ENCODE measurements around the gene ATP10A.
A peak's percentile ranks its signal among the peaks of the same experiment; 100 is the strongest.

Gene ATP10A

DNA sequence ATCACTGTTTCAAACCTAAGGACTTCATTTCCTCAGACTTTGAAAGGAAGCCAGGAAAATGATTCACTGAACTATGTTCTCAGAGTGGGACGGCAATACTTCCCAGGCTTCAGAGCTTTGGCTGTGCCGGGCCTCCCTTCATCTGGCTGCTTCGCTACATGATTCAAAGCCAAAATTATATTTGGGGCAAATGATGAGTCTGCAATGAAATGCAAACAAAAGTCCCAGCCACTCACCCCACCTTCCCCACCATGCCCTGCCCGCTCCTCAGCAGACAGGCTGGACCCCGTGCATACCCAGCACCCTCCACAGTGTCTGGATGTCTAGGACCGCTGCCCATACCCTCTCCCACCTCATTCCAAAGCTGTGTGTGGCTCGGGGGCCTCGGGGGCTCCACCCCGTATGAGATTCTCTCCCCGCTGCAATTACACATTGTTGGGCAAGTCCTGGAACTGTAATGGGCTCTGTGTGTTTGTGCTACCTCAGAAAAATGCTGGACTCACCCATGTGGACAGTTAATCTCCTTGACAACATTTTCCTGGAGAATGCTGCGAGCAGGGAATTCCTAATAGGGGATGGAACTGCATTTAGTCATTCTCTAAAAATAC is 32.2 kb downstream of the ATP10A start:
- Histone ChIP-seq H4K20me1 (peaks cover 52% of the 10 kb centered on the region), H3K4me1 (peaks cover 15% of the 10 kb centered on the region), H3K9ac (no peak overlapping the region), H3K4me3 (no peak overlapping the region), H3K9me3 (peaks cover 30% of the 10 kb centered on the region), H3K36me3 (peaks cover 33% of the 10 kb centered on the region), H3K27ac (no peak overlapping the region), H3K27me3 (no peaks in the 10 kb centered on the region), H3K4me2 (no peak overlapping the region)
- no peak for TF ChIP-seq Cebpa-rat (IDR thresholded peaks at IDR 0.05)

DNA sequence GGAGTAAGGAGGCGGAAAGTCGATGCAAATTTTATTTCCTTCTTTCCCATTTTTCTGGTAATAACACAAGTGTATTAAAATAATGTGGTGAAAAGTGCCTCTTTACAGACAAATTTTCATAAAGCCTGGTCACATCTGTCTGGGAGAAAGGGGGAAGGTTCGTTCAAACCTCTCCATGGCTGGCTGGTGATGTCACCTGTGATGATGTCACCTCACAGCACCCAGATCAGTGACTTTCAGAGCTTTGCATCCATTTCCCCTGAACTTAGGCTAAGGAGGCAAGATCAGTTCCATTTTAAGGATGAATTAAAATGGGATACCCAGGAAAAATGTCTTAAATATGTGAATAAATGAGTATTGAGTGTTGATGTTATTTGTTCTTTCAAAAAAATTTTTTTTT is 34.1 kb downstream of the ATP10A start:
- H3K27me3 ChIP-seq, result no peaks in the 10 kb centered on the region
- peaks cover 30% of the 10 kb centered on the region for H3K9me3 ChIP-seq
- peaks cover 34% of the 10 kb centered on the region; the same call in 1 of the 2 replicates for H4K20me1 ChIP-seq
- no peak overlapping the region for H3K4me3 ChIP-seq
- no peak for TF ChIP-seq Cebpa-rat (IDR thresholded peaks at IDR 0.05)
- no peak overlapping the region for H3K27ac ChIP-seq
- H3K4me1 ChIP-seq, result peaks cover 15% of the 10 kb centered on the region
- peaks cover 33% of the 10 kb centered on the region for H3K36me3 ChIP-seq
- no peak overlapping the region for H3K9ac ChIP-seq
- no peak overlapping the region for H3K4me2 ChIP-seq

DNA sequence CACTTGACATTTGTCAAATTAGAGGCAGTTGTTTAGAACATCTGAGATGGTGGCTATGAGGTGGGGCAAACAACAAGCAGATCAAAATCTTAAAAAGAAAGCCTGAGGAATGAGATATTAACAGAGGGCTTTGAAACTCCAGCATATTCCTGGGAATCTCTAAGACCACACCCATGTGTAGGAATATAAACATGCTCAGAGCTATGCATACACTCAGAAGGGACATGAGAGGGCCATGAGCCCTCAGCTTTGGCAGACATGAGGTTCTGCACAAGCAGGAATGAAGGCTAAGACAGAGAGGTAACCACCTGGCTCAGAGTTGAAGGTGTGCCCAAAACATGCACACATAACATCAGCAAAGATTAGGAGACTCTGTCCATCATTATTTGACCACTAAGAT is 37.9 kb downstream of the ATP10A start:
- H3K4me3 ChIP-seq, result no peak overlapping the region
- peaks cover 14% of the 10 kb centered on the region; the same call in 1 of the 2 replicates for H4K20me1 ChIP-seq
- H3K9me3 ChIP-seq, result peaks cover 30% of the 10 kb centered on the region
- H3K4me2 ChIP-seq, result no peak overlapping the region
- no peaks in the 10 kb centered on the region for H3K27me3 ChIP-seq
- H3K36me3 ChIP-seq, result peaks cover 22% of the 10 kb centered on the region
- no peak for TF ChIP-seq Cebpa-rat (IDR thresholded peaks at IDR 0.05)
- no peak overlapping the region for H3K27ac ChIP-seq
- no peak overlapping the region for H3K9ac ChIP-seq
- H3K4me1 ChIP-seq, result no peaks in the 10 kb centered on the region

DNA sequence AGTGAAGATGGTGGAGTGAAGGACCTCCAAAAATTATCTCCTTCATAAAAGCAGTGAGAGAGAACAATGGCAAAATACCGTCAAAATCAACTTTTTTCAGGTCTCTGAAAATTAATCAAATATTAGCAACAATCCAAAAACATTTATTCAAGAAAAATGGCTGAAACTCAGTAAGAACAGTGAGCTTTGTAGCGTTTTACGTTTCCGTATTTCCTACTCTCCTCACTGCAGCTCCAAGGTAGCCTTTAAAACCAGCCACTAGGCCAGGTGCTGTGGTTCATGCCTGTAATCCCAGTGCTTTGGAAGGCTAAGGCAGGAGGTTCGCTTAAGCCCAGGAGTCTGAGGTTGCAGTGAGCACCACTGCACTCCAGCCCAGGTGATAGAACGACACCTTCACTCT is 38.5 kb downstream of the ATP10A start:
- Histone ChIP-seq H3K27ac (no peak overlapping the region), H3K4me1 (no peaks in the 10 kb centered on the region), H3K9ac (no peak overlapping the region), H3K9me3 (peaks cover 30% of the 10 kb centered on the region), H3K4me2 (no peak overlapping the region), H4K20me1 (peaks cover 10% of the 10 kb centered on the region; the same call in 1 of the 2 replicates), H3K27me3 (no peaks in the 10 kb centered on the region), H3K36me3 (peaks cover 16% of the 10 kb centered on the region), H3K4me3 (no peak overlapping the region)
- TF ChIP-seq Cebpa-rat (IDR thresholded peaks at IDR 0.05), result no peak

DNA sequence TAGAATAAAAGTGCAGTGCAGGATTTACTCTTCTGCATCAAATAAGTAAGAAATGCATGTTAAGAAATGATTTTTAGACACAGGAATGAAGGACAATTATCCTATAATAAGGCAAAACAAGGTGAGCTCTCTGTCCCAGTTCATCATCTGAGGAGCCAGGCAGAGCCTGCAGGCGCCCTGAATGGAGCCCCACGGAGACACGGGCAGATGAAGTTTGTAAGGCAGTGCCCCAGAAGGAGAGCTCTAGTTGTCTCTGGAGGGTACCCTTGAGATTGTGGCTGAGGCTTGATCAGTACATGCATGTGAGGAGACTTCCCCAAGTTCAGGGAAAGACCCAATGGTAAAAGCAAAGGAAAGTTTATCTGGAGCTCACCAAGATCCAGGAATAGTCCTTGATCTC is 50.3 kb downstream of the ATP10A start:
- no peaks in the 10 kb centered on the region for H3K27me3 ChIP-seq
- peaks cover 50% of the 10 kb centered on the region for H4K20me1 ChIP-seq
- H3K36me3 ChIP-seq, result 0 out of 2 replicates have a peak, but pooled peaks cover 3% of the 10 kb centered on the region
- no peak overlapping the region for H3K27ac ChIP-seq
- no peak overlapping the region for H3K4me3 ChIP-seq
- peaks cover 60% of the 10 kb centered on the region for H3K4me1 ChIP-seq
- no peaks in the 10 kb centered on the region for H3K9me3 ChIP-seq
- TF ChIP-seq Cebpa-rat (IDR thresholded peaks at IDR 0.05), result no peak
- peak overlapping the region; percentile 72 for H3K4me2 ChIP-seq
- no peak overlapping the region for H3K9ac ChIP-seq

DNA sequence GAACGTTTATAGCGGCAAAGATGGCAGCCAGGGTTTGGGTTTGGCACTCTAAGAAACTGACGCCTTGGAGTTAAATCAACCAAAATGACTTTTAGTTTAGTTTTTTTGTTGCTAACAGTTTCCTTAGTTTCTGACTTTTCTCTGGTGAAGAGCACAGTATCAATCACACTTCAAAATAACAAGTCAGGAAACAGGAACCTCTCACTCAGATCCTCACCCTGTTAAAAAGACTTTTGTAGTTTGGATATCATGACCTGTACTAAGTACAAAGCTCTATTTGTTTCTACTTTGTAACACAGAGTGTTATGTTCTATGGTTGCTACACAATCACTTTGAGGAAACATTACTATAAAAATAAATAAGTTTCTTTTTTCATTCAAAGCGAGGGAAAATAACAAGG is 51.1 kb downstream of the ATP10A start:
- TF ChIP-seq Cebpa-rat (IDR thresholded peaks at IDR 0.05), result no peak
- H3K36me3 ChIP-seq, result 0 out of 2 replicates have a peak, but pooled peaks cover 3% of the 10 kb centered on the region

DNA sequence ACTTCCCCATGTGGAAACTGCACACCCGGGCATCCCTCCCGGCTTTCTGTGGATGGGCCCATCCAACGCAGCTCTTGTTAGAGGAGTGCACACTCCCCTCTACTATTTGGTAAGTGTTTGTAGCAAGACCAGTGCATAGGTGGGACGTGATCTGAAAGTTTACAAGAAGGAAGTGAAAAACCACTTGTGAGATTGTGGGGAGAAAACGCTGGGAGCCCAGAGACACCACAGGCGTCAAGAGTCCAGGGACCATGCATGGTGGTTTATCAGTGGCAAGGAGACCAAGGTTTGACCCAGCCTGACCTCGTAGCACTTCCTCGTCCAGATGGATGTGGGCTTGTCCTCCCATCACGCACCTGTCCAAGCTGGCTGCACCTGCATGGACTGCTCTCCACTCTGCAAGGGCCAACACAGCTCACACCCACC is 51.6 kb downstream of the ATP10A start:
- Histone ChIP-seq H3K4me1 (peaks cover 67% of the 10 kb centered on the region), H3K9me3 (no peaks in the 10 kb centered on the region), H3K27me3 (no peaks in the 10 kb centered on the region), H3K4me2 (peak overlapping the region; percentile 72), H3K27ac (no peak overlapping the region), H4K20me1 (peaks cover 50% of the 10 kb centered on the region), H3K4me3 (no peak overlapping the region), H3K36me3 (0 out of 2 replicates have a peak, but pooled peaks cover 3% of the 10 kb centered on the region), H3K9ac (no peak overlapping the region)
- no peak for TF ChIP-seq Cebpa-rat (IDR thresholded peaks at IDR 0.05)

More for the DNA sequence above, 51.1 kb downstream of the ATP10A start:
- Histone ChIP-seq H3K27ac (no peak overlapping the region), H3K4me1 (peaks cover 62% of the 10 kb centered on the region), H3K9ac (no peak overlapping the region), H3K9me3 (no peaks in the 10 kb centered on the region), H3K4me2 (peak overlapping the region; percentile 72), H3K4me3 (no peak overlapping the region), H4K20me1 (peaks cover 50% of the 10 kb centered on the region), H3K27me3 (no peaks in the 10 kb centered on the region)

DNA sequence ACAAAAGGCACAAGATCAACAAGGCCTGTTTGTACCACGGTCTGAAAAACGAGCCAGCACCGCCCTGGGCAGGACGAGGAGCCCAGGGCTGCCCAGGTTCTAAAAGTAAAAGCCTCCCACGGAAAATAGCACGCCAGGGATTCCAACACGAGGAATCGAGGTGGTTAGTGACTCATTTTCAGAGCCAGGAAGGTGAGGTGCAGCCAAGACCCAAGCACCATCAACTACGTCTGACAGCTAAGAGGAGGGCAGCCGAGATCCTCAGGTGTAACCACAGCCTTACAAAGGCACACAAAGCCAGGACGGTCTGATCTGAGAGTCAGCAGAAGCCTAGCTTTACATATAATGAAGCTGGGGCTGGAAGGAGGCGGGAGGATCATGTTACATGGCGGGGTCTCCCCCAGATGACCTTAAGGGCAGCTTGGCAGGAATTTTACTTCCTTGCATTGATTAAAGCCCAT is 52.5 kb downstream of the ATP10A start:
- Histone ChIP-seq H3K36me3 (0 out of 2 replicates have a peak, but pooled peaks cover 3% of the 10 kb centered on the region), H3K9me3 (no peaks in the 10 kb centered on the region), H3K27ac (no peak overlapping the region), H3K9ac (no peak overlapping the region), H4K20me1 (peaks cover 50% of the 10 kb centered on the region), H3K4me2 (peak overlapping the region; percentile 72), H3K4me3 (no peak overlapping the region), H3K4me1 (peaks cover 75% of the 10 kb centered on the region), H3K27me3 (no peaks in the 10 kb centered on the region)
- TF ChIP-seq Cebpa-rat (IDR thresholded peaks at IDR 0.05), result no peak

DNA sequence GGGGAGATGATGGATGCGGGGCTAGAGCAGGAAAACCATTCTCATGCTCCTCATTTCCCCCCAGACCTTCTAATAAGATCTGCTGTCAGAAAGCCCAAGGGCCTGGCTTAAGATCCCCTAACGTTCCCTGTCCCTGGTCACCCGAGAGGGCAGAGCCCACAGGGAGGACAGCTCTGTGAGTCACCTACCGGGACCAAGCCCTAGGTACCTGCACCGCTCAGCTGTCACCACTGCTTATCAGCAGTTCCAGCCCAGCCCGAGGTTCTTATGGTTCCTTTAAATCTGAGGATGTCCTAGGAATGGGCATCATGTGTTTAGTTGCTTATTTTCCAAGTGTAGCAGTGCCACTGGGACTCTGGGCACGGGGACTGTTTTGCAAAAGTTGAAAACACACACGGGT is 53.0 kb downstream of the ATP10A start:
- Histone ChIP-seq H4K20me1 (peaks cover 50% of the 10 kb centered on the region), H3K4me2 (no peak overlapping the region), H3K9ac (no peak overlapping the region), H3K27me3 (no peaks in the 10 kb centered on the region), H3K27ac (no peak overlapping the region), H3K4me3 (no peak overlapping the region), H3K9me3 (no peaks in the 10 kb centered on the region), H3K36me3 (0 out of 2 replicates have a peak, but pooled peaks cover 3% of the 10 kb centered on the region), H3K4me1 (peaks cover 77% of the 10 kb centered on the region)
- no peak for TF ChIP-seq Cebpa-rat (IDR thresholded peaks at IDR 0.05)

DNA sequence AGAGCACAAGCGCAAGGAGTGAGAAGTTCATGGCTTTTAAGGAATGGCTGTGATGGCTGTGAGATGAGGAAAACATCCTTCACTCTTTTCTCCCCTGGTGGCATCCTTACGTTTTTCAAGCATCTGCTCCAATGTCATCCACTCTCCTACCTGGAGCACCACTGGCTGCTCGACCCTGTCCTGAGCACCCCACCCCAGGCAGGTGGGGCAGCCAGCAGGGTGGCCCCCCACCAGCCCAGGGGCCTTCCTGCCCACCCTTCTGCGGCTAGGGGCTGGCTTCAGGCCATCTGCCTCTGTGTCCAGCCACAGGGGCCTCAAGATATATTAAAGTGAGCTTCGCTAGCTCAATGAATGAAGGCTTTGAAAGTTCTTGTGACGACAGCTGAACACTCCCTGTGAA is 56.1 kb downstream of the ATP10A start:
- Histone ChIP-seq H3K9ac (no peak overlapping the region), H3K4me3 (no peak overlapping the region), H3K9me3 (no peaks in the 10 kb centered on the region), H3K36me3 (0 out of 2 replicates have a peak, but pooled peaks cover 3% of the 10 kb centered on the region), H3K27ac (no peak overlapping the region), H3K4me2 (0 out of 2 replicates have a peak overlapping the region, but pooled peaks have one; percentile 17), H3K4me1 (peaks cover 78% of the 10 kb centered on the region), H3K27me3 (no peaks in the 10 kb centered on the region), H4K20me1 (peaks cover 27% of the 10 kb centered on the region)
- no peak for TF ChIP-seq Cebpa-rat (IDR thresholded peaks at IDR 0.05)
